Right lung (tissue), 5 donors: ENCODE measurements around the gene CDK5RAP1. TPM values are rescaled to one million over a fixed set of nuclear protein-coding genes. Genes with fewer than 3 reads are reported as not detected.

Experiments
- polyA plus RNA-seq, 5 donors: library from polyadenylated mRNA; unstranded; fragments of 120-200 nt; gene quantifications; one replicate each; pipeline versions ENCODE4 v1.2.1 to v1.2.3, GENCODE V29; 2013; ENCODE audit warnings: inconsistent platforms in 1 of 5, low replicate concordance in 1 of 5; ENCODE audit not compliant: insufficient read length in 5 of 5, insufficient read depth in 1 of 5

The CDK5RAP1 gene
- polyA plus RNA-seq, 5 donors, result 33.2 to 39.0 (median 34.3) TPM

Other genes starting within 250 kb of the CDK5RAP1 start
- gene BPIFA2, start 233.4 kb downstream of the CDK5RAP1 start, polyA plus RNA-seq, result not detected
- not detected for gene BPIFA3, start 184.2 kb downstream of the CDK5RAP1 start, polyA plus RNA-seq
- not detected for gene BPIFA1, start 165.5 kb downstream of the CDK5RAP1 start, polyA plus RNA-seq
- under 1 TPM in 3 of 5 donors, not detected in 2; 0.07 to 0.09 (median 0.08) TPM for gene BPIFB1, start 118.3 kb downstream of the CDK5RAP1 start, polyA plus RNA-seq
- 10 to 100 TPM in 4 of 5 donors, 1 to 10 TPM in 1; 9.4 to 15.1 (median 10.9) TPM for gene SNTA1, start 42.2 kb upstream of the CDK5RAP1 start, polyA plus RNA-seq
- gene CBFA2T2, start 88.6 kb upstream of the CDK5RAP1 start, polyA plus RNA-seq, result 10 to 100 TPM; 34.1 to 48.8 (median 40.5) TPM